ENCODE data around the gene EPHA2.

EPHA2 gene

GRCh38 chr1:16127676-16128337 is 28.1 kb downstream of the EPHA2 start:
- H3K4me3 ChIP-seq (ENCODE audit: low read depth, low read length) = no peak overlapping the region
- no peak for DNase-seq (ENCODE audit: low read depth)
- TF ChIP-seq, protein P1, sequence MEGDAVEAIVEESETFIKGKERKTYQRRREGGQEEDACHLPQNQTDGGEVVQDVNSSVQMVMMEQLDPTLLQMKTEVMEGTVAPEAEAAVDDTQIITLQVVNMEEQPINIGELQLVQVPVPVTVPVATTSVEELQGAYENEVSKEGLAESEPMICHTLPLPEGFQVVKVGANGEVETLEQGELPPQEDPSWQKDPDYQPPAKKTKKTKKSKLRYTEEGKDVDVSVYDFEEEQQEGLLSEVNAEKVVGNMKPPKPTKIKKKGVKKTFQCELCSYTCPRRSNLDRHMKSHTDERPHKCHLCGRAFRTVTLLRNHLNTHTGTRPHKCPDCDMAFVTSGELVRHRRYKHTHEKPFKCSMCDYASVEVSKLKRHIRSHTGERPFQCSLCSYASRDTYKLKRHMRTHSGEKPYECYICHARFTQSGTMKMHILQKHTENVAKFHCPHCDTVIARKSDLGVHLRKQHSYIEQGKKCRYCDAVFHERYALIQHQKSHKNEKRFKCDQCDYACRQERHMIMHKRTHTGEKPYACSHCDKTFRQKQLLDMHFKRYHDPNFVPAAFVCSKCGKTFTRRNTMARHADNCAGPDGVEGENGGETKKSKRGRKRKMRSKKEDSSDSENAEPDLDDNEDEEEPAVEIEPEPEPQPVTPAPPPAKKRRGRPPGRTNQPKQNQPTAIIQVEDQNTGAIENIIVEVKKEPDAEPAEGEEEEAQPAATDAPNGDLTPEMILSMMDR (IDR thresholded peaks at IDR 0.05; ENCODE audit: control insufficient read depth, extremely low read depth, insufficient read depth) = no peak

DNA sequence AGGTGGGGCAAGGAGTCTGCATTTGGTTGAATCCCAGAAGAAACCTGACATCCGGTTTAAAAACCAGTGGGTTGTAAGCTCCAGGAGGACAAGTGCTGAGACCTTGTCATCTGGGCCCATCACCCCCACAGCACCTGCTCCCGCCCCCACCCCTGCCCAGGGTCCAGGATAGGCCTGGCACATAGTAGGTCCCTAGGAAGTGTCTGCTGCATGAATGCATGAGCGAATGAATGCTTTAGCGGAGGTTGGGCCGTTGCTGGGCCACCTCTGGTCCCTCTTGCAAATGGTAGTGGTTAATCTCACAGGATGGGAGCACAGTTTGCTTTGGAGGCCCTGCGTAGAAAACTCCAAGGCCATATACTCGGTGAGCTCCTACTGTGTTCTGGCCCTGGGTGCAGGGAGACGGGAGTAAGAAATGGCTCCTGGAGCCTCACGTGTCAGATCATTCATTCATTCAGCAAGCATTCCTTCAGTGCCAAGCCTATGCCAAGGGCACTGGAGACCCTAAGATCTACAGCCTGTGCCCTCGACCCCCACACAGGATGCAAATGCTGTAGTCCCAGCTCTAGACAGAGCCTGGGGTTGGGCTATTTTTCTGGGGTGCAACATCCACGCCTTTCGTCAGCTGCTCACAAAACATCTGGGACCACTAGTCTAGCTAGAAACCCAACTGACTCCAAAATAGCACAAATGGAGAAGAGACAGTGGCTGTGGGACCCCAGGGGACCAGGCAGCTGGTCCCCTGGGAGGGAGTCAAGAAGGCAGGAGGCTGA is 28.9 kb downstream of the EPHA2 start:
- TF ChIP-seq, protein P1 (IDR thresholded peaks at IDR 0.05; ENCODE audit: control insufficient read depth, extremely low read depth, insufficient read depth) = no peak
- no peak for DNase-seq (ENCODE audit: low read depth)
- no peak overlapping the region for H3K4me3 ChIP-seq (ENCODE audit: low read depth, low read length)

DNA sequence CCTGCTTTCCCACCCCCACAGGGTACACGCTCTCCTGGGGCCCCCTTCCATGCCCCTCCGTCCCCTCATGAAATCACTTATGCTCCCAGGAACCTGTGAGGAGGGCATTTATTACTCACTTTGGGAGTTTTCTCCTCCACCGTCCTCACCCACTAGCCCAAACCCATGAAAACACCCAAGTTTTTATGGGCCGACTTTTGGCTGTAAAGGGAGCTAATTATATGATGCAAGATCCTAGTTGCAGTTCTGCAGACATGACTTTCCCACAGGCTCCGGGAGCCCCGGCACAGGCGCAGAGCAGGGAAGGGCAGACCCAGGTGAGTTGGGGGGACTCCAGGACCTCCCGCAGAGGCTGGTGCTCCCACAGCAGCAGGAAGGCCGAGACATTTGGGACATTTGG is 29.7 kb downstream of the EPHA2 start:
- no peak for DNase-seq (ENCODE audit: low read depth)
- TF ChIP-seq, protein P1 (IDR thresholded peaks at IDR 0.05; ENCODE audit: control insufficient read depth, extremely low read depth, insufficient read depth) = no peak
- H3K4me3 ChIP-seq (ENCODE audit: low read depth, low read length) = no peak overlapping the region

GRCh38 chr1:16125483-16125882 is 30.4 kb downstream of the EPHA2 start:
- no peak overlapping the region for H3K4me3 ChIP-seq (ENCODE audit: low read depth, low read length)
- TF ChIP-seq, protein P1 (IDR thresholded peaks at IDR 0.05; ENCODE audit: control insufficient read depth, extremely low read depth, insufficient read depth) = no peak
- DNase-seq (ENCODE audit: low read depth) = no peak

GRCh38 chr1:16125088-16125470 is 30.8 kb downstream of the EPHA2 start:
- H3K4me3 ChIP-seq (ENCODE audit: low read depth, low read length) = no peak overlapping the region
- no peak for DNase-seq (ENCODE audit: low read depth)
- TF ChIP-seq, protein P1 (IDR thresholded peaks at IDR 0.05; ENCODE audit: control insufficient read depth, extremely low read depth, insufficient read depth) = no peak

GRCh38 chr1:16124377-16125087 is 31.3 kb downstream of the EPHA2 start:
- TF ChIP-seq, protein P1 (IDR thresholded peaks at IDR 0.05; ENCODE audit: control insufficient read depth, extremely low read depth, insufficient read depth) = no peak
- no peak for DNase-seq (ENCODE audit: low read depth)
- H3K4me3 ChIP-seq (ENCODE audit: low read depth, low read length) = no peak overlapping the region
